GM12891 (cell line): Measurements from ENCODE around the gene ZNF827.

Experiments
- PAX5 ChIP-seq: IDR thresholded peaks from 2 replicates; pipeline ENCODE4 v1.6.1; 2011; ENCODE audit warnings: low read length, moderate library complexity, mild to moderate bottlenecking; ENCODE audit not compliant: insufficient read depth, severe bottlenecking
- POLR2A ChIP-seq: IDR thresholded peaks from 2 replicates; pipeline ENCODE4 v1.6.1; 2011; ENCODE audit warnings: low read depth, low read length, control low read depth
- POLR2AphosphoS5 ChIP-seq: IDR thresholded peaks from 2 replicates; pipeline ENCODE4 v1.6.1; 2011; ENCODE audit warnings: low read depth, low read length, control low read depth
- POU2F2 ChIP-seq: IDR thresholded peaks from 2 replicates; pipeline ENCODE4 v1.6.1; 2011; ENCODE audit warnings: low read depth, mild to moderate bottlenecking, control low read depth, low read length, moderate library complexity
- SPI1 ChIP-seq: IDR thresholded peaks from 2 replicates; pipeline ENCODE4 v1.6.1; 2011; ENCODE audit warnings: low read depth, low read length, control low read depth
- TAF1 ChIP-seq: IDR thresholded peaks from 2 replicates; pipeline ENCODE4 v1.6.1; 2011; ENCODE audit warnings: low read depth, low read length, control low read depth

GRCh38 chr4:145931403-145931802 lies 7.2 kb downstream of the ZNF827 start:
- TF ChIP-seq POLR2AphosphoS5: no peak
- TF ChIP-seq POLR2A: no peak
- TF ChIP-seq SPI1: no peak
- TF ChIP-seq TAF1: no peak
- no peak for TF ChIP-seq PAX5
- no peak for TF ChIP-seq POU2F2
